Skeletal muscle satellite cell (primary cell): ENCODE measurements around the gene RIPK1.
"Not testable (repeated sequence)": the region's sequence is repeated elsewhere in the genome, so short reads cannot be mapped to it uniquely, and the experiment has no call there.

Source experiments
- H3K27me3 ChIP-seq: 2 replicates; pipeline ENCODE4 v1.7.0; 2013; ENCODE audit warnings: low read length; ENCODE audit not compliant: control insufficient read depth, insufficient read depth
- H3K36me3 ChIP-seq: 2 replicates; pipeline ENCODE4 v1.7.0; 2013; ENCODE audit warnings: mild to moderate bottlenecking, control low read depth, low read length; ENCODE audit not compliant: insufficient read depth
- H3K4me1 ChIP-seq: 2 replicates; pipeline ENCODE4 v1.7.0; 2013; ENCODE audit warnings: low read length; ENCODE audit not compliant: control insufficient read depth, insufficient read depth
- H3K4me2 ChIP-seq: 2 replicates; pipeline ENCODE4 v1.7.0; 2013; ENCODE audit warnings: mild to moderate bottlenecking, low read length
- H3K4me3 ChIP-seq: 2 replicates; pipeline ENCODE4 v1.7.0; 2013; ENCODE audit warnings: low read length
- H3K9ac ChIP-seq: 2 replicates; pipeline ENCODE4 v1.7.0; 2013; ENCODE audit warnings: mild to moderate bottlenecking, low read depth, low read length, moderate library complexity
- H3K9me3 ChIP-seq: replicated peaks from 2 replicates; pipeline ENCODE4 v1.7.0; 2013; ENCODE audit warnings: mild to moderate bottlenecking, control low read depth, low read length

RIPK1 gene

DNA sequence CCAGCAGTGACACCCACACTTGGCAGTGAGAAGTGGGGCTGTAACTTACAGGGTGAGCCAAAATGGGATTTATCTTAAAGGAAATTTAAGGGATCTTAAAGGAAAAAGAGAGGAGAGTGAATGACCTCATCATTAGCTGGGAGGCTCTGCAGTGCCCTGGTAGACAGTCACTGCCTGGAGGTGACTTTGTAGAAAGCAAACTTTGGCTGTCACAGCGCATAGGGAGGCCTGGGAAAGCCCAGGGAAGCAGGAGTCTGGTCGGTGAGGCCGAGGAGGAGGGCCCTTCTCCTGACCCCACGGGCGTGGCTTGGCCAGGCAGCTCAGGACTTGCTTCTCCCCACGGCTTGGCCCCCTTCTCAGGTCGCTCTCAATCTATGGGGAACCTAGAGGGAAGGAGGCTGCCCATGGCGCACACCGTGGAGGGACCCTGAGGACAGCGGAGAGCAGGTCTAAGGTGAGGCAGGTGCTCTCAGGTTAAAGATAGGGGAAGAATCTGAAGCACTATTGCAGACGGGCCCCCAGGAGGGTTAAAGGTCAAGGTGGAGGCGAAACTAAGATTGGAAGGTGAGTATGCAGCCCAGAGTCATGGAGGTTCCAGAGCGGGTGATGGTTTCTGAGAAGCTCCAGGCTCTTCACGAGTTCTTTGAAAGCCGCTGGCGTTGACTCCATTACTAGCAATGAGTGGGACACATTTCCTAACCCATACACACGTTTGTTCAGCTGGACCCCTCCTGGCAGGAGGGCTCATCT, 15.6 kb upstream of the RIPK1 start:
- no peaks in the 10 kb centered on the region for H3K9me3 ChIP-seq

DNA sequence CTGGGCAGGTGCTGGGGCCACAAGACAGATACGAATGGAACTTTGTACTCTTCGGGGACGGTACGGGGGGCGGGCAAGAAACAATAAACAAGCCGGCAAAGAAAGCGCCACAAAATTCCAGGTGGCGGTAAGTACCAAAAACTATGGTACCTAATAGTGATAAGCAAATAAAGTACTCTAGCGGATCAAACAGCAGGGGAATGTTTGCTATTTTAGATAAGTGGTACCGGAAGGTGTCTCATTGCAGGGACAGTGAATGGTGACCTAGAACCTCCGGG, 15.1 kb upstream of the RIPK1 start:
- Histone ChIP-seq H3K36me3 (no peaks in the 10 kb centered on the region), H3K4me3 (peak overlapping the region; percentile 60), H3K9me3 (no peaks in the 10 kb centered on the region), H3K4me2 (peak overlapping the region; percentile 73), H3K9ac (no peak overlapping the region), H3K4me1 (peaks cover 18% of the 10 kb centered on the region), H3K27me3 (peaks cover 24% of the 10 kb centered on the region)

More for the DNA sequence above, 15.6 kb upstream of the RIPK1 start:
- Histone ChIP-seq H3K4me1 (peaks cover 18% of the 10 kb centered on the region), H3K27me3 (peaks cover 23% of the 10 kb centered on the region), H3K36me3 (no peaks in the 10 kb centered on the region), H3K4me2 (no peak overlapping the region), H3K9ac (no peak overlapping the region), H3K4me3 (no peak overlapping the region)

DNA sequence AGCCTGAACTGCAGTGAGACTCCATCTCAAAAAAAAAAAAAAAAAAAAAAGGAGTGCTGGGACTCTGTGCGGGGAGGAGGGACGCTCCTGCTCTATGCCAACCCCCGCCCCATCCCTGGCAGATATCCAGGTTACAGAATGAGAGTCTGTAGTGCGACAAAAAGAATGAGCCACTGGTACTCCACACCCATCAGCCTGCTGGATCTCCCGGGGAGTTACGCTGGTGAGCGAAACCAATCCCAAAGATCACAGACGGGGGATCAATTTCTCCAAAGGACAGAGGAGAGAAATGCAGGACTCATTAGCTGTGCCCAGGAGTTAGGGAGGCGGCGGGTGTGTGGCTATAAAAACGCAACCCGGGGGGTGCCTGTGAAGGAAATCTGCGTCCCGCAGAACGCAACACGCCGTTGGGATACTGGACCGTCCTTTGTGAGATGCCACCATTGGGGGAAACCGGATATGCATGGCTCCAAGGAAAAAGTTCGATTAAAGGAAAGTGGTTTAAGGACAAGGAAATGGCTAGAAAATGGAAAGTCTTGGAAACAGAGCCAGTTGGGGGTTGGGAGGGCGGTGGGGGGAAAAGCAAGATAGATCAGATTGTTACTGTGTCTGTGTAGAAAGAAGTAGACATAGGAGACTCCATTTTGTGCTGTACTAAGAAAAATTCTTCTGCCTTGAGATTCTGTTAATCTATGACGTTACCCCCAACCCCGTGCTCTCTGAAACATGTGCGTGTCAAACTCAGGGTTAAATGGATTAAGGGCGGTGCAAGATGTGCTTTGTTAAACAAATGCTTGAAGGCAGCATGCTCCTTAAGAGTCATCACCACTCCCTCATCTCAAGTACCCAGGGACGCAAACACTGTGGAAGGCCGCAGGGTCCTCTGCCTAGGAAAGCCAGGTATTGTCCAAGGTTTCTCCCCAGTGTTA, 13.8 kb upstream of the RIPK1 start:
- H3K9me3 ChIP-seq: not testable (repeated sequence)
- peak overlapping the region; percentile 46 for H3K9ac ChIP-seq

DNA sequence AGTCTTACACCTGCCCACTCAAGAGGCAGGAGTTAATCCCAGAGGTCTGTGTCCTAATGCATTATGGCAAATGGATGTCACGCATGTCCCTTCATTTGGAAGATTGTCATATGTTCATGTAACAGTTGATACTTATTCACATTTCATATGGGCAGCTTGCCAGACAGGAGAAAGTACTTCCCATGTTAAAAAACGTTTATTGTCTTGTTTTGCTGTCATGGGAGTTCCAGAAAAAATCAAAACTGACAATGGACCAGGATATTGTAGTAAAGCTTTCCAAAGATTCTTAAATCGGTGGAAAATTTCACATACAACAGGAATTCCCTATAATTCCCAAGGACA, 13.2 kb upstream of the RIPK1 start:
- H3K4me2 ChIP-seq, H3K9me3 ChIP-seq, H3K4me3 ChIP-seq, H3K36me3 ChIP-seq, H3K9ac ChIP-seq: not testable (repeated sequence)
- Histone ChIP-seq H3K4me1 (peaks cover 18% of the 10 kb centered on the region), H3K27me3 (peaks cover 17% of the 10 kb centered on the region)

More for the DNA sequence above, 13.8 kb upstream of the RIPK1 start:
- Histone ChIP-seq H3K27me3 (peaks cover 19% of the 10 kb centered on the region), H3K4me1 (peaks cover 18% of the 10 kb centered on the region), H3K4me3 (peak overlapping the region; percentile 60), H3K4me2 (peak overlapping the region; percentile 73)
- H3K36me3 ChIP-seq: not testable (repeated sequence)

DNA sequence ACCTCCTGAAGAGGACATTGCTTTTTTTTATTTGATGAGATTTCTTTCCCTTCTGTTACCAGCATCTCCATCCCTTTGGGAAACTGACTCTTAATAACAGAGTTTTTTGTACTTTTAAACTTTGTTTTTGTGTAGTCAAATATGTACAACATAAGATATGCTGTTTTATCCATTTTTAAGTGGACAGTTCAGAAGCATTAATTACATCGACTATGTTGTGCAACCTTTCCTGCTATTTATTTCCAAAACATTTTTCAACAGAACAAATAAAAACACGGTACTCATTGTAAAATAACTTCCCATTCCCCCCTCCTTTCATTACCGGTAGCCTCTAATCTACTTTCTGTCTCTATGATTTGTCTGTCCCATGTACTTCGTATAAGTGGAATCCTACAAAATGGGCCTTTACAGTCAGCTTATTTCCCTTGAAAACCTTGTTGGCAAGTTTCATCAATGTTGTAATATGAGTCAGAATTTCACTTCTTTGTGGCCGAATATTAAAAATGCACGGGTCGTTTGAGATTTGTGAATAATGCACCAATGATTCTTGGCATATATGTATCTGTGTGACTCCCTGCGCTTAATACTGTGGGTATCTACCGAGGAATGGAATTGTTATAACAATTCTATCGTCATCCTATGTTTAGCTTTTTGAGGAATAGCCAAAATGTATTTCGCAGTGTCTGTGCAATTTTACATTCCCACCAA, 11.1 kb upstream of the RIPK1 start:
- Histone ChIP-seq H3K4me3 (no peak overlapping the region), H3K9ac (no peak overlapping the region), H3K4me2 (no peak overlapping the region), H3K9me3 (no peaks in the 10 kb centered on the region), H3K27me3 (peaks cover 19% of the 10 kb centered on the region), H3K36me3 (no peaks in the 10 kb centered on the region), H3K4me1 (peaks cover 26% of the 10 kb centered on the region)

DNA sequence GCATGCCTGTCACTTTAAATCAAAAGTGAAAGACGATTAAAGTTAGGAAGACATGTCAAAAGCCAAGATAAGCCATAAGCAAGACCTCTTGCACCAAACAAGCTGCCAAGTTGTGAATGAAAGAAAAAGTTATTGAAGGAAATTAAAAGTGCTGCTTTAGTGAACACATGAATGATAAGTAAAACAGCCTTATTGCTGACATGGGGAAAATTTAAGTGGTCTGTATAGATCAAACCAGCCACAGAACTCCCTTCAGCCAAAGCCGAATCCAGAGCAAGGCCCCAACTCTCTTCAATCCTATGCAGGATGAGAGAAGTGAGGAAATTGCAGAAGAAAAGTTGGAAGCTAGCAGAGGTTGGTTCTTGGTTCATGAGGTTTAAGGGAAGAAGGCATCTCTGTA, 9.3 kb upstream of the RIPK1 start:
- Histone ChIP-seq H3K9ac (no peak overlapping the region), H3K9me3 (no peaks in the 10 kb centered on the region), H3K36me3 (no peaks in the 10 kb centered on the region), H3K4me2 (no peak overlapping the region), H3K27me3 (peaks cover 19% of the 10 kb centered on the region), H3K4me1 (peaks cover 18% of the 10 kb centered on the region), H3K4me3 (no peak overlapping the region)

DNA sequence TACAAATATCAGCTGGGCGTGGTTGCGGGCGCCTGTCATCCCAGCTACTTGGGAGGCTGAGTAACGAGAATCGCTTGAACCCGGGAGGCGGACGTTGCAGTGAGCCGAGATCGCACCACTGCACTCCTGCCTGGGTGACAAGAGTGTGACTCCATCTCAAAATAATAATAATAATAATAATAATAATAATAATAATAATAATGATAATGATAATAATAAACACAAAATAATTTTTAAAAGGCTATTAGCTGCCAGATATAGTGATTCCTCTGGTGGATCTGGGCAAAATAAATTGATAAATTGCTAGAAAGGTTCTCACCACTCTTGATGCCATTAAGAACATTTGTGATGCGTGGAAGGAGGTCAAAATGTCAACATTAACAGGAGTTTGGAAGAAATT, 8.2 kb upstream of the RIPK1 start:
- H3K9me3 ChIP-seq: not testable (repeated sequence)
- peaks cover 16% of the 10 kb centered on the region for H3K27me3 ChIP-seq

DNA sequence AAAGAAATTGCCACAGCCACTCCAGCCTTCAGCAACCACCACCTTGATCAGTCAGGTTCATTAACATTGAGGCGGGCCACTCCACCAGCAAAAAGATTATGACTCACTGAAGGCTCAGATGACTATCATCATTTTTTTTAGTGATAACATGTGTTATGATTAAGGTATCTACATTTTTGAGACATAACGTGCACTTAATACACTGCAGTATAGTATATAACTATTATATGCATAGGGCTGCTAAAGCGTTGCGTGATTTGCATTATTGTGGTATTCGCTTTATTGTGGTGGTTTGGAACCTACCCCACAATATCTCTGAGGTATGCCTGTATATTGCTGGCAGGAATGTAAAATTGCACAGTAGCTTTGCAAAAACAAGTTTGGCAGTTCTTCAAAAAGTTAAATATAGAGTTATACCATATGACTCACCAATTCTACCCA, 6.8 kb upstream of the RIPK1 start:
- H3K36me3 ChIP-seq: no peaks in the 10 kb centered on the region

More for the DNA sequence above, 8.2 kb upstream of the RIPK1 start:
- not testable (repeated sequence) for H3K4me2 ChIP-seq, H3K4me3 ChIP-seq, H3K36me3 ChIP-seq, H3K9ac ChIP-seq
- H3K4me1 ChIP-seq: peaks cover 17% of the 10 kb centered on the region

DNA sequence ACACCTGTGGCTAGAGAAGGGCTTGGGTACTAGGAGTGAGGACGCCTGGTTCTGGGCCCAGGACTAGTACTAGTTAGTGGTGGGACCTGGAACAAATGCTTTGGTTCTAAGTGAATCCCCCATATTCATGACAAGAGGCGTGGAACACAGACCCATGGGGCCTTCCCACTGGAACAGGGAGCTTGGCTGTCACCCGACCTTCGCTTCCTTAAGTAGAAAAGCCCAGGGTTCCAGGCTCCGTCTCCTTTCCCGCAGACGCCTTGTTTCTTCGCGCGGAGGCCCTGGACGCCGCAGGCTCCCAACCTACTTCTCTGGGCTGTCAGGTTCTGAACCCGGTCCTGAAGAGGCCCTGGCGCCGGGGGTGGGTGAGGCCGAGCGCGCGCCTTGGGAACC, 5.0 kb upstream of the RIPK1 start:
- Histone ChIP-seq H3K9ac (peak overlapping the region; percentile 84), H3K4me3 (peak overlapping the region; percentile 99)

More for the DNA sequence above, 6.8 kb upstream of the RIPK1 start:
- H3K9ac ChIP-seq: no peak overlapping the region
- H3K4me1 ChIP-seq: peaks cover 13% of the 10 kb centered on the region
- H3K27me3 ChIP-seq: peaks cover 16% of the 10 kb centered on the region
- H3K4me3 ChIP-seq: no peak overlapping the region
- H3K4me2 ChIP-seq: no peak overlapping the region
- no peaks in the 10 kb centered on the region for H3K9me3 ChIP-seq

DNA sequence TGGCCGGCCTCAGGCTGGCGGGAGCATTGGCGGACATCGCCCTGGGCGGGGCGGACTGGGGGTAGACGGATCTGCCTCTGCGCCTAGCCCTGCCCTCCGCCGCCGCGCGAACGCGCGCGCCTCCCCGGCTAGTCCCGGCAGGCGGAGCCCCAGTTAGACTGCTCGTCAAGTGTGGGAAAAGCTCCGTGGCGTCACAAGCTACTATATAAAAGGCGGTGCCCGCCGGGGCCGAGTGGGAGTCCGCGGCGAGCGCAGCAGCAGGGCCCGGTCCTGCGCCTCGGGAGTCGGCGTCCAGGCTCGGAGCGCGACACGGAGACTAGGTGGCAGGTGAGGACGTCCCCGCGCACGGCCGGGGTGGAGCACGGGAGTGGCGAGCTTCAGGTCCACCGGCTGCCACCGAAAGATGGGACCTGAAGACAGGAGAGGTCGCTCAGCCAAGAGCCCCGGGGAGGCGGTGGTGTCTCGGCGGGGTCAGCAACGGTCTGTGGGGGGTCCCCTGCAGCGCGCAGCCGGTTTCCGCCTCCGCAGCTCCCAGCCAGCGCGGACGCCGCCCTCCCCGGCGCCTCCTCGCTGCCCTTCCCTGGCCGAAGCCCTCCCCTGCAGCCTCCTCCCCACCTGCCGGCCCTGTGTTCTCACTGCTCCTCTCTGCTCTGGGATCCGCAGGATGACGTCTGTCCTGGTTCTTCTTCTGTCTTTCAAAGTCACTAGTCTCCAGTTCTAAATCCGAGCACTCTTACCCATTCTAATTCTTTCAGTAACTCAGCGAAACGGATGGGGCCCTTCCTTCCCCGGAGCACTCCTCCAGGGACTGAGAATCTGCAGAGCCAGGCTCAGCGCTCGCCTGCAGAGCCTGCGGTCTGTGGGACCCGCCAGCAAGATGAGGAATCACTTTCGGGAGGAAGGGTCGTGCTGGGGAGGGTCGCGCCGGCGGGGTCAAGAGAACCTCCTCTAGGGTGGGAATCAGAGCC, 4.3 kb upstream of the RIPK1 start:
- Histone ChIP-seq H3K4me3 (peak overlapping the region; percentile 99), H3K36me3 (no peaks in the 10 kb centered on the region), H3K9me3 (no peaks in the 10 kb centered on the region), H3K4me2 (peak overlapping the region; percentile 100), H3K9ac (peak overlapping the region; percentile 84), H3K4me1 (peaks cover 13% of the 10 kb centered on the region), H3K27me3 (peaks cover 2% of the 10 kb centered on the region)

More for the DNA sequence above, 5.0 kb upstream of the RIPK1 start:
- H3K4me1 ChIP-seq: peaks cover 13% of the 10 kb centered on the region
- not testable (repeated sequence) for H3K27me3 ChIP-seq, H3K9me3 ChIP-seq, H3K36me3 ChIP-seq
- peak overlapping the region; percentile 100 for H3K4me2 ChIP-seq
